MM.1S (cell line): ENCODE results near the gene SLC28A3.

Experiments
- EZH2 ChIP-seq: fragments of 300-600 bp; sonication (generic); optimal IDR thresholded peaks from 2 replicates; pipeline ENCODE3; 2017; ENCODE audit warnings: low read depth, mild to moderate bottlenecking, antibody characterized with exemption, low read length, mixed read lengths
- EZH2phosphoT487 ChIP-seq: fragments of 300-600 bp; sonication (generic); IDR thresholded peaks from 2 replicates; pipeline ENCODE4 v1.6.1; 2018; ENCODE audit warnings: antibody characterized with exemption, low read length
- TF ChIP-seq, protein P1 (sequence below): fragments of 300-600 bp; sonication (generic); IDR thresholded peaks from 2 replicates; pipeline ENCODE4 v1.5.1; 2016; ENCODE audit warnings: antibody characterized with exemption, low read length, mixed read lengths

- TF ChIP-seq, protein P1, sequence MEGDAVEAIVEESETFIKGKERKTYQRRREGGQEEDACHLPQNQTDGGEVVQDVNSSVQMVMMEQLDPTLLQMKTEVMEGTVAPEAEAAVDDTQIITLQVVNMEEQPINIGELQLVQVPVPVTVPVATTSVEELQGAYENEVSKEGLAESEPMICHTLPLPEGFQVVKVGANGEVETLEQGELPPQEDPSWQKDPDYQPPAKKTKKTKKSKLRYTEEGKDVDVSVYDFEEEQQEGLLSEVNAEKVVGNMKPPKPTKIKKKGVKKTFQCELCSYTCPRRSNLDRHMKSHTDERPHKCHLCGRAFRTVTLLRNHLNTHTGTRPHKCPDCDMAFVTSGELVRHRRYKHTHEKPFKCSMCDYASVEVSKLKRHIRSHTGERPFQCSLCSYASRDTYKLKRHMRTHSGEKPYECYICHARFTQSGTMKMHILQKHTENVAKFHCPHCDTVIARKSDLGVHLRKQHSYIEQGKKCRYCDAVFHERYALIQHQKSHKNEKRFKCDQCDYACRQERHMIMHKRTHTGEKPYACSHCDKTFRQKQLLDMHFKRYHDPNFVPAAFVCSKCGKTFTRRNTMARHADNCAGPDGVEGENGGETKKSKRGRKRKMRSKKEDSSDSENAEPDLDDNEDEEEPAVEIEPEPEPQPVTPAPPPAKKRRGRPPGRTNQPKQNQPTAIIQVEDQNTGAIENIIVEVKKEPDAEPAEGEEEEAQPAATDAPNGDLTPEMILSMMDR = no peak
- TF ChIP-seq EZH2phosphoT487 (no peak), EZH2 (no peak)
These were observed 110.0 kb downstream of the SLC28A3 start for GRCh38 chr9:84230355-84231145.
